Neural progenitor cell (in vitro differentiated cells): ENCODE results near the gene IL6. TPM values are rescaled to one million over a fixed set of nuclear protein-coding genes. Genes with fewer than 3 reads are reported as not detected.

ENCODE experiments used
- DNase-seq: peaks from one replicate; pipeline ENCODE4 v3.0.0-alpha.2; 2016; ENCODE audit warnings: low spot score
- H2AFZ ChIP-seq: fragments of 200-600 bp; sonication (generic); replicated peaks from 2 replicates; pipeline ENCODE4 v1.6.1; 2016; ENCODE audit warnings: antibody characterized with exemption
- H3F3A ChIP-seq: fragments of 200-600 bp; sonication (generic); 2 replicates; pipeline ENCODE4 v1.6.1; 2016; ENCODE audit warnings: antibody characterized with exemption, low read depth
- H3K27ac ChIP-seq: fragments of 200-600 bp; sonication (generic); 2 replicates; pipeline ENCODE4 v1.5.1; 2016; ENCODE audit warnings: mild to moderate bottlenecking
- H3K27me3 ChIP-seq: fragments of 200-600 bp; sonication (generic); 2 replicates; pipeline ENCODE4 v1.6.1; 2016; ENCODE audit warnings: mild to moderate bottlenecking, moderate library complexity
- H3K36me3 ChIP-seq: fragments of 200-600 bp; sonication (generic); 2 replicates; pipeline ENCODE4 v1.5.1; 2016
- H3K4me1 ChIP-seq: fragments of 200-600 bp; sonication (generic); 2 replicates; pipeline ENCODE4 v1.6.1; 2016; ENCODE audit warnings: mixed run types
- H3K4me2 ChIP-seq: fragments of 200-600 bp; sonication (generic); 2 replicates; pipeline ENCODE4 v1.6.1; 2016
- H3K4me3 ChIP-seq: fragments of 200-600 bp; sonication (generic); 2 replicates; pipeline ENCODE4 v1.5.1; 2016
- H3K79me2 ChIP-seq: fragments of 200-600 bp; sonication (generic); 2 replicates; pipeline ENCODE4 v1.6.1; 2016; ENCODE audit warnings: low read depth
- H3K9ac ChIP-seq: fragments of 200-600 bp; sonication (generic); 2 replicates; pipeline ENCODE4 v1.6.1; 2016
- H3K9me3 ChIP-seq: fragments of 200-600 bp; sonication (generic); 2 replicates; pipeline ENCODE4 v1.5.1; 2016; ENCODE audit warnings: low read depth
- H4K20me1 ChIP-seq: fragments of 200-600 bp; sonication (generic); 2 replicates; pipeline ENCODE4 v1.6.1; 2016; ENCODE audit warnings: low read depth
- H3K27ac Mint-ChIP-seq: 3 replicates; pipeline ENCODE4 v1.8.0; 2021; ENCODE audit warnings: mixed read lengths
- H3K27me3 Mint-ChIP-seq: 2 replicates; pipeline ENCODE4 v1.8.0; 2022; ENCODE audit warnings: low read depth, mild to moderate bottlenecking, inconsistent platforms, moderate library complexity, mixed read lengths; ENCODE audit not compliant: insufficient read depth
- H3K36me3 Mint-ChIP-seq: 3 replicates; pipeline ENCODE4 v1.8.0; 2021; ENCODE audit warnings: mixed read lengths
- H3K4me1 Mint-ChIP-seq: 3 replicates; pipeline ENCODE4 v1.8.0; 2021; ENCODE audit warnings: mixed read lengths
- H3K4me3 Mint-ChIP-seq: 3 replicates; pipeline ENCODE4 v1.8.0; 2021; ENCODE audit warnings: mild to moderate bottlenecking, moderate library complexity, mixed read lengths
- H3K9me3 Mint-ChIP-seq: 3 replicates; pipeline ENCODE4 v1.8.0; 2020; ENCODE audit warnings: mixed read lengths
- EZH2 ChIP-seq: fragments of 200-600 bp; sonication (generic); IDR thresholded peaks from 2 replicates; pipeline ENCODE4 v1.6.1; 2017; ENCODE audit warnings: antibody characterized with exemption, mild to moderate bottlenecking, moderate library complexity
- EZH2phosphoT487 ChIP-seq: fragments of 200-600 bp; sonication (generic); IDR thresholded peaks from 2 replicates; pipeline ENCODE4 v1.6.1; 2017; ENCODE audit warnings: antibody characterized with exemption
- total RNA-seq: library from RNA; depleted of rRNA; stranded (reverse); fragments of >200 nt; gene quantifications from 2 replicates; pipeline ENCODE4 v1.2.3, GENCODE V29; 2015; ENCODE audit warnings: low replicate concordance
- TF ChIP-seq, protein P1 (sequence below): fragments of 200-600 bp; sonication (generic); IDR thresholded peaks from 2 replicates; pipeline ENCODE4 v1.5.1; 2017; ENCODE audit warnings: antibody characterized with exemption, mild to moderate bottlenecking

IL6 gene
- total RNA-seq, 1 donor from 2014 or later: not detected

DNA sequence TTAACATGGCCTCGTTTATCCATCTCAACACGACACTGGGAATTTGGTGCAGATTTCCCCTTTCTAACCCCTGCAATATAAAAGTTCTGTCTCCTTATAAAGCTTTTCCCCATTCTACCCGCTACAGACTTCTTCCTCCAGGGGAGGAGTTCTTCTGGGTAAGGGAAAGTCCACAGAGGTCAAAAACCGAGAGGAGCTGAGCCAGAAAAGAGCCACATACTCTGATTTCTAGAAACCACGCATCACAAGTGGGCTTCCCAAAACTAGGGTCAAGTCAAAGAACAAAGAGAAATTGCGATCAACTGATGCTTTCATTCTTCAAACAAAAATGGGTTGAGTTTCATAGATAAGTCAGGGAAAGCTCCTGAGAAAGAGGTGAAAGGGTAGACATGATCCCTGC lies 6.8 kb downstream of the IL6 start:
- TF ChIP-seq EZH2phosphoT487: no peak
- TF ChIP-seq, protein P1, sequence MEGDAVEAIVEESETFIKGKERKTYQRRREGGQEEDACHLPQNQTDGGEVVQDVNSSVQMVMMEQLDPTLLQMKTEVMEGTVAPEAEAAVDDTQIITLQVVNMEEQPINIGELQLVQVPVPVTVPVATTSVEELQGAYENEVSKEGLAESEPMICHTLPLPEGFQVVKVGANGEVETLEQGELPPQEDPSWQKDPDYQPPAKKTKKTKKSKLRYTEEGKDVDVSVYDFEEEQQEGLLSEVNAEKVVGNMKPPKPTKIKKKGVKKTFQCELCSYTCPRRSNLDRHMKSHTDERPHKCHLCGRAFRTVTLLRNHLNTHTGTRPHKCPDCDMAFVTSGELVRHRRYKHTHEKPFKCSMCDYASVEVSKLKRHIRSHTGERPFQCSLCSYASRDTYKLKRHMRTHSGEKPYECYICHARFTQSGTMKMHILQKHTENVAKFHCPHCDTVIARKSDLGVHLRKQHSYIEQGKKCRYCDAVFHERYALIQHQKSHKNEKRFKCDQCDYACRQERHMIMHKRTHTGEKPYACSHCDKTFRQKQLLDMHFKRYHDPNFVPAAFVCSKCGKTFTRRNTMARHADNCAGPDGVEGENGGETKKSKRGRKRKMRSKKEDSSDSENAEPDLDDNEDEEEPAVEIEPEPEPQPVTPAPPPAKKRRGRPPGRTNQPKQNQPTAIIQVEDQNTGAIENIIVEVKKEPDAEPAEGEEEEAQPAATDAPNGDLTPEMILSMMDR: no peak

GRCh38 chr7:22743014-22743413 lies 16.0 kb downstream of the IL6 start:
- Histone ChIP-seq H3K9me3 (no peaks in the 10 kb centered on the region), H4K20me1 (no peaks in the 10 kb centered on the region), H2AFZ (no peak overlapping the region), H3K27me3 (no peaks in the 10 kb centered on the region), H3K36me3 (no peaks in the 10 kb centered on the region), H3K9ac (no peak overlapping the region), H3F3A (no peaks in the 10 kb centered on the region), H3K27ac (no peak overlapping the region), H3K4me3 (no peak overlapping the region), H3K79me2 (no peaks in the 10 kb centered on the region), H3K4me1 (no peaks in the 10 kb centered on the region), H3K4me2 (no peak overlapping the region)
- Mint-ChIP-seq H3K36me3 (no peaks in the 10 kb centered on the region), H3K4me3 (no peak overlapping the region), H3K27me3 (peaks cover 2% of the 10 kb centered on the region), H3K4me1 (no peaks in the 10 kb centered on the region), H3K27ac (no peak overlapping the region), H3K9me3 (no peaks in the 10 kb centered on the region)
- no peak for DNase-seq
- TF ChIP-seq, protein P1: no peak
- no peak for TF ChIP-seq EZH2
- no peak for TF ChIP-seq EZH2phosphoT487

More for the DNA sequence above, 6.8 kb downstream of the IL6 start:
- no peak overlapping the region for H3K4me3 ChIP-seq
- H3F3A ChIP-seq: no peaks in the 10 kb centered on the region
- no peak overlapping the region for H2AFZ ChIP-seq
- H3K27me3 Mint-ChIP-seq: peaks cover 2% of the 10 kb centered on the region
- H3K9ac ChIP-seq: no peak overlapping the region
- no peaks in the 10 kb centered on the region for H4K20me1 ChIP-seq
- H3K4me1 ChIP-seq: no peaks in the 10 kb centered on the region
- no peaks in the 10 kb centered on the region for H3K9me3 ChIP-seq
- no peak overlapping the region for H3K27ac ChIP-seq
- no peaks in the 10 kb centered on the region for H3K27me3 ChIP-seq
- no peak overlapping the region for H3K27ac Mint-ChIP-seq
- H3K36me3 ChIP-seq: no peaks in the 10 kb centered on the region
- H3K79me2 ChIP-seq: no peaks in the 10 kb centered on the region
- no peak overlapping the region for H3K4me3 Mint-ChIP-seq
- H3K4me2 ChIP-seq: no peak overlapping the region
- no peaks in the 10 kb centered on the region for H3K4me1 Mint-ChIP-seq
- no peak for DNase-seq
- peaks cover 3% of the 10 kb centered on the region for H3K9me3 Mint-ChIP-seq
- H3K36me3 Mint-ChIP-seq: no peaks in the 10 kb centered on the region

DNA sequence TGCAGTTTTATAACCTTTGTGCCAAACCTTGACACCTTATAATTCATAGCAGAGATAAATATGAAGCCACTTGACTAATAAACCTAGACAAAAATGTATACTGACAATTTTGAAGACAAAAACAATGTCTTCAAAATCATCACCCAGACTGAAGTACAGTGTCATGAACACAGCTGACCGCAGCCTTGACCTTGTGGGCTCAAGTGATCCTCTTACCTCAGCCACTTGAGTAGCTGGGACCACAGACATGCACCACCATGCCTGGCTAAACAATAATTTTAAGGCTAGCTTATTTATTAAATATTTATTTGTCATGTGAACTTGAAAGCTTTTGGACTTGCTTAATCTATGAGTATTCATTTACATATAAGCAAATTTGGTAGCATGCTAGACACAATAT lies 24.3 kb downstream of the IL6 start:
- no peaks in the 10 kb centered on the region for H3K4me1 Mint-ChIP-seq
- no peak for DNase-seq
- no peaks in the 10 kb centered on the region for H3F3A ChIP-seq
- no peak overlapping the region for H3K4me3 Mint-ChIP-seq
- TF ChIP-seq EZH2 (no peak), EZH2phosphoT487 (no peak)
- TF ChIP-seq, protein P1: no peak
- H3K9me3 ChIP-seq: peaks cover 5% of the 10 kb centered on the region
- H3K4me1 ChIP-seq: no peaks in the 10 kb centered on the region
- no peak overlapping the region for H3K4me2 ChIP-seq
- no peak overlapping the region for H3K27ac Mint-ChIP-seq
- no peak overlapping the region for H3K9ac ChIP-seq
- no peaks in the 10 kb centered on the region for H4K20me1 ChIP-seq
- H3K36me3 Mint-ChIP-seq: no peaks in the 10 kb centered on the region
- no peak overlapping the region for H3K4me3 ChIP-seq
- H3K36me3 ChIP-seq: peaks cover 4% of the 10 kb centered on the region
- no peaks in the 10 kb centered on the region for H3K27me3 Mint-ChIP-seq
- no peaks in the 10 kb centered on the region for H3K79me2 ChIP-seq
- no peak overlapping the region for H2AFZ ChIP-seq
- peaks cover 15% of the 10 kb centered on the region for H3K9me3 Mint-ChIP-seq
- H3K27me3 ChIP-seq: no peaks in the 10 kb centered on the region
- H3K27ac ChIP-seq: no peak overlapping the region
